IPS DF 19.7 (cell line): ENCODE data around the gene SRY.
"Not testable (repeated sequence)": the region's sequence is repeated elsewhere in the genome, so short reads cannot be mapped to it uniquely, and the experiment has no call there.

Experiments used
- DNase-seq: peaks from one replicate; pipeline ENCODE4 v3.0.0-alpha.2; 2013; ENCODE audit warnings: low read depth, low spot score

Gene SRY

GRCh38 chrY:2787600-2787999, at the start of gene SRY:
Gene SRY (minus strand): TSS chrY:2787682. CDS start chrY:2787603, 79 bp downstream.
- DNase-seq = no peak

GRCh38 chrY:2837078-2837477, 49.6 kb upstream of the SRY start:
- no peak for DNase-seq

DNA sequence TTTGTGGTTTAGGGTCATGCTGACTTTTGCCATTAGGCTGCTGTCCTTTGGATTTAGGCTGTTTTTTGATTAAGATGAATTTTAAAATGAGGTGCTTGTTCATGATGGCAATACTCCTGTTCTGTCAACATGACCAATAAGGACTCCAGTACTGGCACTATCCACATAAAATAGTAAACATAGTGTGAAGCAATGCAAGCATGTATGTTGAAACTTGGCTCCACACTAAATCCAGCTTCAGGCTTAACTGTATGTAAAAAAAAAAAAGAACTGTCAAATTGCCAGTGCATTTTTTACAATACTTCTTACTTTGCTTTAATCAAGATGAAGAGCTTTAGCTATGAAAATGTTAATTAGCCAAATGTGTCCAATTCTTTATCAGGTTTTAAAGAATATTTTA, 47.7 kb upstream of the SRY start:
- no peak for DNase-seq

DNA sequence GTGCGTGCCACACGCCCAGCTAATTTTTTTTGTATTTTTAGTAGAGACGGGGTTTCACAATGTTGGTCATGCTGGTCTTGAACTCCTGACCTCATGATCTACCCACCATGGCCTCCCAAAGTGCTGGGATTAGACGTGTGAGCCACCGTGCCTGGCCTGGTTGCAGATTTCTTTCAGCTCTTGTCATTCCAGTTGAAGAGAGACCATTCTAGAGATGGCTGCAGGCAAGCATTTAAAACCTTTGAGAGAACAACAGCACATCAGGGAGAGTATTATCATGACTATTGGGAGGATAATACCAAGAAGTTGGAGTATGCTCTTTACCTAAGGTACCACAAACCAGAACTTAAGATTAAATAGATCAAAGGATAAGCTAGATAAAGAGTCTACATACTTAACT, 41.0 kb upstream of the SRY start:
- no peak for DNase-seq

- DNase-seq = no peak
Measured at GRCh38 chrY:2824471-2824870, 37.0 kb upstream of the SRY start.

- DNase-seq = not testable (repeated sequence)
Measured at GRCh38 chrY:2817146-2817896, 29.8 kb upstream of the SRY start.

DNA sequence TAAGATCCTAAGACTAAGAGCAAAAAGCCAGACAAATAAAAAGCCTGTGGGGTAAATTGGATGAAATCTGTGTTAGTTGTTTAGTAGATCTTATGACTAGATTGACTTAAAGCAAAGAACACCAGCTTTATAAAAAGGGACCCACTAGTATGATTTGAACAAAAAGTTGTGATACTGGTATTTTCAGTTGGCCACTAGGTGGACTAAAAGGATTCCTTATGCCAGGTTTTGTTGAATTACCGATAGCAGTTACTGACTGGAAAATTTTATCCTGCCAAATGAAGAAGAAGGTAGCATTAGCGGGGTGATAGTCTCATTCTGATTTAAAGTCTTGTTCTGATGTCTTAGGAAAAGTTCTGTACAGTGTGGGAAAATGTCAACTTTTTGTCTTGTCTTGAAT, 12.8 kb upstream of the SRY start:
- DNase-seq = no peak

- no peak for DNase-seq
Measured at GRCh38 chrY:2797991-2798390, 10.5 kb upstream of the SRY start.

DNA sequence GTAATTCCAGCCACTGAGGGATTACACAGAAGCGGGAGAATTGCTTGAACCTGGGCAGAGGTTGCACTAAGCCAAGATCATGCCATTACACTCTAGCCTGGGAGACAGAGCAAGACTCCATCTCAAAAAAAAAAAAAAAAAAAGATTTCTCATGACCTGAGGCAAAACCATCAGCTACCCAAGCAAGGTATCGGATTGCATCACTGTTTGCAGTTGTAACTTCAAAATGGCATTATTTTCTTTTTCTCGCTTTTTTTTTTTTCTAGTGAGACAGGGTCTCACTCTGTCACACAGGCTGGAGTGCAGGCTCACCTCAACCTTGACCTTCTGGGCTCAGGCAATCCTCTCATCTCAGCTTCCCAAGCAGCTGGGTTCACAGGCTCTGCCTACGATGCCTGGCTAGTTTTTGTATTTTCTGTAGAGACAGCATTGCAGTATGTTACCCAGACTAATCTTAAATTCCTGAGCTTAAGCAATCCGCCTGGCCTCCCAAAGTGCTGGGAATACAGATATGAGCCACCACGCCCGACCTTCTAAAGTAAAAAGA, 9.6 kb upstream of the SRY start:
- DNase-seq = no peak

DNA sequence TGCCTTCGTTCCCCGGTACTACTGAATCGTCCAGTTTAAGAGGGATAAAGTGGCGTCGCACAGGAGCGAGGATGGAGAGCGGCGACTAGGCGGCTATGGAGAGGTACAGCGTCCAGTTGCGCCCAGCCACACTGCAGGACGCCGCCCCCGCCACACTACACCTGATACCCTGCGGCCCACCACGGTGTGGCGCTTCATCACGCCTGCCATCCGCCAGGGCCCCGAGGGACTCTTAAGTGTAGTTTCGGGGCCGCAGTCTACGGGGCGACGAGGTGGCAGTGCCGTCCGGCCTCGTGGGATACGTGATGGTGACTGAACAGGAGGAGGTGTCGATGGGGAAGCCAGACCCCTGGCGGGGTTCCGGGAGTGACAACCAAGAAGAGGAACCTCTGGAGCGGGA, 2.3 kb upstream of the SRY start:
- DNase-seq = no peak

- no peak for DNase-seq
Measured at GRCh38 chrY:2786876-2787512, 488 bp downstream of the SRY start.
